Thoracic aorta (tissue), 2 donors: ENCODE results near the gene UROD. TPM values are rescaled to one million over a fixed set of nuclear protein-coding genes. Genes with fewer than 3 reads are reported as not detected.
"Not testable (repeated sequence)": the region's sequence is repeated elsewhere in the genome, so short reads cannot be mapped to it uniquely, and the experiment has no call there.

Experiments
- ATAC-seq: fragments of 150-250 bp; one replicate; pipeline ENCODE4 v1.8.0; 2017; ENCODE audit warnings: low read depth; ENCODE audit not compliant: insufficient number of reproducible peaks, low FRiP score
- DNase-seq: peaks from one replicate; pipeline ENCODE4 v3.0.0-alpha.2; 2020; ENCODE audit warnings: low spot score
- H3K27ac ChIP-seq, 2 donors: fragments of 200-600 bp; sonication (generic); 1 replicate in 1 of 2; 2 replicates in 1 of 2; pipeline ENCODE4 v1.5.1; 2016; ENCODE audit warnings: mild to moderate bottlenecking in 2 of 2, moderate library complexity in 2 of 2
- H3K27me3 ChIP-seq: fragments of 200-600 bp; sonication (generic); replicated peaks from 2 replicates; pipeline ENCODE4 v1.6.0; 2016; ENCODE audit warnings: mild to moderate bottlenecking; ENCODE audit not compliant: insufficient read depth
- H3K36me3 ChIP-seq: fragments of 200-600 bp; sonication (generic); one replicate; pipeline ENCODE4 v1.5.1; 2016
- H3K4me1 ChIP-seq, 2 donors: fragments of 200-600 bp; sonication (generic); 1 replicate in 1 of 2; 2 replicates in 1 of 2; pipeline versions ENCODE4 v1.5.1 to v1.6.0; 2016; ENCODE audit warnings: low read depth in 2 of 2, mild to moderate bottlenecking in 1 of 2; ENCODE audit not compliant: control insufficient read depth in 1 of 2
- H3K4me3 ChIP-seq: fragments of 200-600 bp; sonication (generic); 2 replicates; pipeline ENCODE4 v1.5.1; 2016; ENCODE audit warnings: mild to moderate bottlenecking
- H3K9me3 ChIP-seq: fragments of 200-600 bp; sonication (generic); 2 replicates; pipeline ENCODE4 v1.5.1; 2016
- total RNA-seq, 2 donors: library from RNA; depleted of rRNA; stranded (reverse); fragments of >200 nt; gene quantifications; one replicate each; pipeline versions ENCODE4 v1.1.0 to v1.2.3, GENCODE V29; 2016
- TF ChIP-seq, protein P1 (sequence below): fragments of 200-600 bp; sonication (generic); IDR thresholded peaks from one replicate; pipeline ENCODE4 v1.5.1; 2019; ENCODE audit warnings: antibody characterized with exemption

Gene UROD
- total RNA-seq, 2 donors from 2014 or later = 32.7 to 67.4 TPM

GRCh38 chr1:44995467-44996238 lies 16.4 kb upstream of the UROD start:
- no peaks in the 10 kb centered on the region for H3K4me1 ChIP-seq
- no peak for ATAC-seq
- TF ChIP-seq, protein P1, sequence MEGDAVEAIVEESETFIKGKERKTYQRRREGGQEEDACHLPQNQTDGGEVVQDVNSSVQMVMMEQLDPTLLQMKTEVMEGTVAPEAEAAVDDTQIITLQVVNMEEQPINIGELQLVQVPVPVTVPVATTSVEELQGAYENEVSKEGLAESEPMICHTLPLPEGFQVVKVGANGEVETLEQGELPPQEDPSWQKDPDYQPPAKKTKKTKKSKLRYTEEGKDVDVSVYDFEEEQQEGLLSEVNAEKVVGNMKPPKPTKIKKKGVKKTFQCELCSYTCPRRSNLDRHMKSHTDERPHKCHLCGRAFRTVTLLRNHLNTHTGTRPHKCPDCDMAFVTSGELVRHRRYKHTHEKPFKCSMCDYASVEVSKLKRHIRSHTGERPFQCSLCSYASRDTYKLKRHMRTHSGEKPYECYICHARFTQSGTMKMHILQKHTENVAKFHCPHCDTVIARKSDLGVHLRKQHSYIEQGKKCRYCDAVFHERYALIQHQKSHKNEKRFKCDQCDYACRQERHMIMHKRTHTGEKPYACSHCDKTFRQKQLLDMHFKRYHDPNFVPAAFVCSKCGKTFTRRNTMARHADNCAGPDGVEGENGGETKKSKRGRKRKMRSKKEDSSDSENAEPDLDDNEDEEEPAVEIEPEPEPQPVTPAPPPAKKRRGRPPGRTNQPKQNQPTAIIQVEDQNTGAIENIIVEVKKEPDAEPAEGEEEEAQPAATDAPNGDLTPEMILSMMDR = no peak
- no peak overlapping the region for H3K4me3 ChIP-seq
- no peaks in the 10 kb centered on the region for H3K36me3 ChIP-seq
- no peak for DNase-seq
- no peaks in the 10 kb centered on the region for H3K27me3 ChIP-seq
- no peaks in the 10 kb centered on the region for H3K9me3 ChIP-seq
- H3K27ac ChIP-seq = no peak overlapping the region

GRCh38 chr1:44999232-44999631 lies 12.8 kb upstream of the UROD start:
- TF ChIP-seq, protein P1 = no peak
- ATAC-seq (no peak), DNase-seq (no peak)
- H3K27ac ChIP-seq = no peak overlapping the region
- no peaks in the 10 kb centered on the region for H3K4me1 ChIP-seq
- no peaks in the 10 kb centered on the region for H3K9me3 ChIP-seq
- no peaks in the 10 kb centered on the region for H3K27me3 ChIP-seq
- H3K4me3 ChIP-seq = no peak overlapping the region
- peaks cover 16% of the 10 kb centered on the region for H3K36me3 ChIP-seq

GRCh38 chr1:45001011-45001481 lies 11.0 kb upstream of the UROD start:
- no peak for DNase-seq
- no peak overlapping the region for H3K27ac ChIP-seq

GRCh38 chr1:45001576-45001975 lies 10.5 kb upstream of the UROD start:
- DNase-seq, H3K4me1 ChIP-seq, H3K9me3 ChIP-seq, H3K27ac ChIP-seq, H3K27me3 ChIP-seq, ATAC-seq, H3K4me3 ChIP-seq: not testable (repeated sequence)
- H3K36me3 ChIP-seq = peaks cover 36% of the 10 kb centered on the region

More at GRCh38 chr1:45001011-45001481, 11.0 kb upstream of the UROD start:
- peaks cover 32% of the 10 kb centered on the region for H3K36me3 ChIP-seq
- TF ChIP-seq, protein P1 = no peak
- no peaks in the 10 kb centered on the region for H3K27me3 ChIP-seq
- H3K4me3 ChIP-seq = no peak overlapping the region
- H3K4me1 ChIP-seq = no peaks in the 10 kb centered on the region
- H3K9me3 ChIP-seq = no peaks in the 10 kb centered on the region
- no peak for ATAC-seq

DNA sequence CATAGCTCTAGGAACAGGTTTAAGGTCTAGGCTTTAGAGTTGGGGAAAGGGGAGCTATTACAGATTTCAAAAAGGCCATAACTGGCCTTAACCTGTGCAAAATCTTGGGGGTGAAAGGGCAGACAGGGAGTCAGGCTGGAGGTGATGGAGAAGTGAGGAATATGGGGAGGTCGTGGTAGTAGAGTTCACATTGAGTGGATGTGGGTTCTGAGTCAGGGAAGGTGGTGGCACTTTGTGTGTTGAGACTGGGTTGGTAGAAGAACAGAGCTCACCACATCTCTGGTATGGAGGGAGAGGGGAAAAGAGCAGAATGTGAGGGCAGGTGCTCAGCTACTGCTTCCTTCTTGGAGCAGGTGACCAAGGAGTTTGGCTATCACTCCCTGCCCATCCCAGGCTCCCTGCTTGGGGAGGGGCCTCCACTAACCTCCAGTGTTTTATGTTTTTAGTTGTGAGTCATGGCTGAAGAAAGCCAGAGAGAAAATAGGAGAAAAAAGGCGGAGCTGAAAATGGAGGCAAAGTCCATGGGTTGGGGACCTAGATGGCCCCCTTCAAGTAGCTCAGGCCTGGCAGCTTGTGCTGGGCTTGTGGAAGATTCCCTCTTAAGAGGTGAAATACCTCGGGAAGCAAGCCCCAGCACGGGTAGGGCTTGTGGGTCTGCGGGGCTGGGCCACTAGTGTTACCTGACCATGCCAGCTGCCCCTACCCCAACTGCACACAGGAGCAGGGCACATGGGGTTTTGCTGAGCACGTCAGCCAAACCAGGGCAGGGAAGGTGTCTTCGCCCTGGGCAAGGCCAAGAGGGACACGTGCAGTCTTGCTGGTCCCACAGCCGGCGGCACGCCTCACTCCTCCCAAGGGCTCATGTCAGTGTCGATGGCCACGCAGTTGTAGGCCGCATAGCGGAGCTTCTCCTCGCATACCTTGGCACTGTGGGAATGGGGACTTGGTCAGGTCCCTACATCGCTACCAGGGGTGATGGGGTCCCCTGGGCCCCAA lies 9.1 kb upstream of the UROD start:
- DNase-seq (no peak), ATAC-seq (no peak)
- no peaks in the 10 kb centered on the region for H3K4me1 ChIP-seq
- no peak overlapping the region for H3K27ac ChIP-seq
- TF ChIP-seq, protein P1 = no peak
- no peaks in the 10 kb centered on the region for H3K27me3 ChIP-seq
- peaks cover 50% of the 10 kb centered on the region for H3K36me3 ChIP-seq
- no peak overlapping the region for H3K4me3 ChIP-seq
- no peaks in the 10 kb centered on the region for H3K9me3 ChIP-seq
